K562 (cell line): ENCODE results near the gene HOXC5. TPM values are rescaled to one million over a fixed set of nuclear protein-coding genes. Genes with fewer than 3 reads are reported as not detected.

Source experiments
- ATF3 ChIP-seq, 2 experiments: fragments of 450-650 bp in 1 of 2; sonication (generic) in 1 of 2; formaldehyde crosslinking in 1 of 2; IDR thresholded peaks in 1 of 2; conservative IDR thresholded peaks in 1 of 2; 2 replicates each; pipeline versions ENCODE4 v1.6.1 to v1.8.1; 2016 to 2023; ENCODE audit warnings: mild to moderate bottlenecking in 2 of 2, moderate library complexity in 2 of 2, inconsistent platforms in 1 of 2, missing genetic modification reagents in 1 of 2
- CC2D1A ChIP-seq: fragments of 450-650 bp; IDR thresholded peaks from 2 replicates; pipeline ENCODE4 v1.6.1; 2017; ENCODE audit warnings: mild to moderate bottlenecking
- HDGF ChIP-seq: fragments of 450-650 bp; IDR thresholded peaks from 2 replicates; pipeline ENCODE4 v1.6.1; 2016
- REST ChIP-seq, 2 experiments: fragments of 450-650 bp; formaldehyde crosslinking in 1 of 2; IDR thresholded peaks; 2 replicates each; pipeline versions ENCODE4 v1.4.0 to v1.6.1; 2014 to 2020; ENCODE audit warnings: mild to moderate bottlenecking in 2 of 2, borderline replicate concordance in 1 of 2, low read depth in 1 of 2
- SPI1 ChIP-seq: IDR thresholded peaks from 2 replicates; pipeline ENCODE4 v1.6.1; 2011; ENCODE audit warnings: low read depth, low read length, control low read depth, borderline replicate concordance
- YBX1 ChIP-seq: fragments of 450-650 bp; IDR thresholded peaks from 2 replicates; pipeline ENCODE4 v1.7.1; 2016; ENCODE audit warnings: mild to moderate bottlenecking
- ZNF384 ChIP-seq: IDR thresholded peaks from 2 replicates; pipeline ENCODE4 v1.6.1; 2012; ENCODE audit warnings: low read depth, low read length, improper control_type of control experiment
- polyA plus RNA-seq, 8 experiments: library from polyadenylated mRNA; depleted of rRNA in 4 of 8; stranded (reverse) in 5 of 8; unstranded in 3 of 8; fragments of >200 nt; fragmentation: Nextera tagmentation in 2 of 8; fragmentation: Illumina TruSeq in 1 of 8; extraction: Ambion mirVana in 2 of 8; extraction: Trizol in 1 of 8; gene quantifications; 2 replicates each; pipeline versions ENCODE4 v1.2.1 to v1.2.3, GENCODE V29; 2011 to 2014; ENCODE audit warnings: inconsistent platforms in 1 of 8, missing spikeins in 1 of 8
- total RNA-seq, 7 experiments: library from RNA; depleted of rRNA in 6 of 7; stranded (reverse); fragments of >200 nt in 6 of 7; fragmentation: Illumina TruSeq in 2 of 7; extraction: Trizol in 2 of 7; gene quantifications; 2 replicates each; pipeline versions ENCODE4 v1.2.1 to v1.2.3, GENCODE V29; 2011 to 2021; ENCODE audit warnings: low replicate concordance in 1 of 7

Gene HOXC5
- total and polyA plus RNA-seq, 9 of the 15 experiments (the other 6 are each of a cell fraction or from before 2014, with no cell fraction given): 0.10 to 0.44 (median 0.18) TPM; not detected in 4

- no peak for TF ChIP-seq ATF3 (IDR thresholded peaks at IDR 0.05)
- peak; percentile 37; the same call in 1 of the 2 replicates for TF ChIP-seq ATF3 (CRISPR knock-in tag; conservative IDR thresholded peaks at IDR 0.05)
- TF ChIP-seq ZNF384: peak; percentile 63; the same call in 1 of the 2 replicates
- peak; percentile 93 for TF ChIP-seq REST (IDR thresholded peaks at IDR 0.05; ENCODE audit: borderline replicate concordance)
- no peak for TF ChIP-seq REST (CRISPR knock-in tag; IDR thresholded peaks at IDR 0.05; ENCODE audit: low read depth)
- TF ChIP-seq YBX1: no peak
- peak; percentile 70; the same call in 1 of the 2 replicates for TF ChIP-seq SPI1
- no peak for TF ChIP-seq HDGF
- TF ChIP-seq CC2D1A: 0 out of 2 replicates have a peak, but pooled peaks have one; percentile 53
These were observed 26.8 kb upstream of the HOXC5 start (continued) for GRCh38 chr12:54005853-54006558.
